ENCODE measurements around the gene TSPAN10. TPM values are rescaled to one million over a fixed set of nuclear protein-coding genes. Genes with fewer than 3 reads are reported as not detected.
A peak's percentile ranks its signal among the peaks of the same experiment; 100 is the strongest.

The TSPAN10 gene
- total and polyA plus RNA-seq, 4 donors, result 0.69 to 1.6 (median 1.3) TPM

DNA sequence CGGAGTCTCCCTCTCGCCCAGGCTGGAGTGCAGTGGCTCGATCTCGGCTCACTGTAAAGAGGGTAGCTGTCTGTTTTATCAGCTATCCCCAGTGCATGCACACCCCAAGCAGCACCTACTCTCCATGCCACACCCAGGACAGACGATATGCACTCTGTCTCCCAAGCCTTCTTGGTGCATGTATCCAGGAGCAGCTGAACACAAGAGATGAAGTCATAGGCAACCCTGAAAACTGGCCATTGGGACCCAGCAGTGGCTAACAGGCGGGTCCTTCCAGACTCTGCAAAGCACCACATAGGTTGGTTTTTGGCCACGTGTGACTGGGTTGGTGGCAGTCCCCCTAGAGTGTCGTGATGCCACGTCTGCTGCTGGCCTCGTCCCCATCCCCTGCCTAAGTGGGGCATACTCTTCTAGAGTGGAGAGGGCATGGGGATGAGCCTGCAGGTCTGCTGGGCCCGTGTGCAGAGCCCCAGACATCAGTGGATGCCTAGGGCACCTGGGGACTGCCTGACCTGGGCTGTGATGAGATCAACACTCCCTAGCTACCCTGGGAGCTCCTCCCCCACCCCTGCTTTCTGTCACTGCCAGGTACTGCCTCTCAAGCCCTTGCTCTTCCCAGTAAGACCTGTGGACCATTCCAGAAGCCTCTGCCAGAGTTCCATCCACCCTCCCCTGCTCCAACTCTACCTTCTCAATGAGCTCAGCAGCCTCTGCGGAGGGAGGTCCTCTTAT, 10.0 kb downstream of the TSPAN10 start:
- H3K4me1 ChIP-seq (ENCODE audit: control insufficient read depth, insufficient read depth, low read length), result peaks cover 2% of the 10 kb centered on the region
- H3K36me3 ChIP-seq (ENCODE audit: control insufficient read depth, insufficient read depth, low read length), result peaks cover 19% of the 10 kb centered on the region
- H3K4me3 ChIP-seq (ENCODE audit: low read depth, low read length), result no peak overlapping the region
- H3K27me3 ChIP-seq (ENCODE audit: control insufficient read depth, insufficient read depth, low read length), result peaks cover 37% of the 10 kb centered on the region
- DNase-seq (ENCODE audit: low read depth in 4 of 6, low spot score in 6 of 6), result no peak
- WGBS (ENCODE audit: insufficient coverage), result 67% methylated on average over 9 of the region's 12 CpGs
- H3K27ac ChIP-seq (ENCODE audit: low read depth, low read length), result no peak overlapping the region
- peaks cover 3% of the 10 kb centered on the region for H3K9me3 ChIP-seq (ENCODE audit: control insufficient read depth, insufficient read depth, low read length)

DNA sequence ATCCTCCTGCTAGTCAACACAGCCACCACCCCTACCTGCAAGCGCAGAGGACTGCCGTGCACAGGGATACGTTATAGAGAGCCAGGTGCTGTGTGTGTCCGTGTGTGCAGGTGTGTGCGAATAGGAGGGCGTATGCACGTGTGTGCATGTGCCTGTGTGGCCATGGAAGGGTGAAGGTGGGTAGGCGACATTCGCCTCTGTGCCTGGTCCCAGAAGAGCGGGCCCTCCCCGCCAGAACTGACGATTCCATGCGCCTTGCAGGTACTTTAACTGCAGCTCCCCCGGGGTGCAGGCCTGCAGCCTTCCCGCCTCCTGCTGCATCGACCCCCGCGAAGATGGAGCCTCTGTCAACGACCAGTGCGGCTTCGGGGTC, 10.6 kb downstream of the TSPAN10 start:
- Histone ChIP-seq H3K4me1 (ENCODE audit: control insufficient read depth, insufficient read depth, low read length) (peaks cover 2% of the 10 kb centered on the region), H3K36me3 (ENCODE audit: control insufficient read depth, insufficient read depth, low read length) (peaks cover 14% of the 10 kb centered on the region), H3K9me3 (ENCODE audit: control insufficient read depth, insufficient read depth, low read length) (peaks cover 3% of the 10 kb centered on the region), H3K27ac (ENCODE audit: low read depth, low read length) (no peak overlapping the region), H3K27me3 (ENCODE audit: control insufficient read depth, insufficient read depth, low read length) (peaks cover 37% of the 10 kb centered on the region), H3K4me3 (ENCODE audit: low read depth, low read length) (no peak overlapping the region)
- no peak for DNase-seq (ENCODE audit: low read depth in 4 of 6, low spot score in 6 of 6)
- WGBS (ENCODE audit: insufficient coverage), result 25% methylated on average over 21 of the region's 21 CpGs

DNA sequence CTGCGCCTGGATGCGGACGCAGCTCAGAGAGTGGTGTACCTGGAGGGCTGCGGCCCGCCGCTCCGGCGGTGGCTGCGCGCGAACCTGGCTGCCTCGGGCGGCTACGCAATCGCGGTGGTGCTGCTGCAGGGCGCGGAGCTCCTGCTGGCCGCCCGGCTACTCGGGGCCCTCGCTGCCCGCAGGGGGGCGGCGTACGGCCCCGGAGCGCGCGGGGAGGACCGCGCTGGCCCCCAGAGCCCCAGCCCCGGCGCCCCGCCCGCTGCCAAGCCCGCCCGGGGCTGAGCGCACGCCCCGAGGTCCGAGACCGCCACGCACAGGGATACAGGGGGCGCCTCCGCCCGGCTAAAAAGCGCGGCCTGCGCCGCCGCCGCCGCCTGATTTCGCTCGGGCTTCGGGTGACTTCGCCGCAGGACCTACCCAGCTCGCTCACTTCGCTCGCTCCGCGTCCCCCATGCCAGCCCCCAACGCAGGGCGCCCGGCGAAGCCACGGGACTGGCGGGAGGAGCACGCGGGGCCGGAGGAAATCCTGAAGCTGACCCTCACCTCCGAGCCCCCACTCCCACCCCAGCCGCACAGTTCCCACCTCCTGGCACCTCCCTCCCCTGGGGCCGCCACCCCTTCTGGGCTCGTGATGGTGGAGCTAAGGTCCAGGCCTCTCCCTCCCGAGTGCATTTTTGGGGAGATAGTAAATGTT, 11.2 kb downstream of the TSPAN10 start:
- peaks cover 41% of the 10 kb centered on the region for H3K27me3 ChIP-seq (ENCODE audit: control insufficient read depth, insufficient read depth, low read length)
- H3K4me1 ChIP-seq (ENCODE audit: control insufficient read depth, insufficient read depth, low read length), result peaks cover 4% of the 10 kb centered on the region
- WGBS (ENCODE audit: insufficient coverage), result 2% methylated on average over 71 of the region's 78 CpGs
- peaks cover 14% of the 10 kb centered on the region for H3K36me3 ChIP-seq (ENCODE audit: control insufficient read depth, insufficient read depth, low read length)
- H3K27ac ChIP-seq (ENCODE audit: low read depth, low read length), result no peak overlapping the region
- H3K4me3 ChIP-seq (ENCODE audit: low read depth, low read length), result no peak overlapping the region
- peaks cover 3% of the 10 kb centered on the region for H3K9me3 ChIP-seq (ENCODE audit: control insufficient read depth, insufficient read depth, low read length)
- peak in 1 of 6 donors; percentile 1 for DNase-seq (ENCODE audit: low read depth in 4 of 6, low spot score in 6 of 6)

DNA sequence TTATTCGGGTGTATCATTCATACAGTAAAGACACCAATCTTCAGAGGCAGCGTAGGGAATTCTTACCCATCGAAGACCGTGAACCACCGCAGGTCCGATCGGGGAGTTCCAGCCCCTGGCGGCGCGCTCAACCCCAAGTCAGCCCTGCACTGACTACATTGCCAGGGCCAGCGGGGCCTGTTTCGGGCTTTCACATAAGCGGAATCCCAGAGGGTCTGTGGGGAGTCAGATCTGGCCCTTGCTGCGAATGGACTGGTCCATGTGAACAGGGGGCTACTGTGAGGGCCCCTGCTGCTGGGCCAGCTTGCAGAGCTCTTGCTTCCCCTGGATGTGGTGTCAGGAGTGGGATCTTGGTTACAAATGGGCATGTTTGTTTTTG, 11.7 kb downstream of the TSPAN10 start:
- peaks cover 45% of the 10 kb centered on the region for H3K27me3 ChIP-seq (ENCODE audit: control insufficient read depth, insufficient read depth, low read length)
- no peak overlapping the region for H3K4me3 ChIP-seq (ENCODE audit: low read depth, low read length)
- H3K27ac ChIP-seq (ENCODE audit: low read depth, low read length), result no peak overlapping the region
- 70% methylated on average over 8 of the region's 14 CpGs for WGBS (ENCODE audit: insufficient coverage)
- DNase-seq (ENCODE audit: low read depth in 4 of 6, low spot score in 6 of 6), result no peak
- H3K4me1 ChIP-seq (ENCODE audit: control insufficient read depth, insufficient read depth, low read length), result peaks cover 8% of the 10 kb centered on the region
- peaks cover 3% of the 10 kb centered on the region for H3K9me3 ChIP-seq (ENCODE audit: control insufficient read depth, insufficient read depth, low read length)
- H3K36me3 ChIP-seq (ENCODE audit: control insufficient read depth, insufficient read depth, low read length), result peaks cover 14% of the 10 kb centered on the region

DNA sequence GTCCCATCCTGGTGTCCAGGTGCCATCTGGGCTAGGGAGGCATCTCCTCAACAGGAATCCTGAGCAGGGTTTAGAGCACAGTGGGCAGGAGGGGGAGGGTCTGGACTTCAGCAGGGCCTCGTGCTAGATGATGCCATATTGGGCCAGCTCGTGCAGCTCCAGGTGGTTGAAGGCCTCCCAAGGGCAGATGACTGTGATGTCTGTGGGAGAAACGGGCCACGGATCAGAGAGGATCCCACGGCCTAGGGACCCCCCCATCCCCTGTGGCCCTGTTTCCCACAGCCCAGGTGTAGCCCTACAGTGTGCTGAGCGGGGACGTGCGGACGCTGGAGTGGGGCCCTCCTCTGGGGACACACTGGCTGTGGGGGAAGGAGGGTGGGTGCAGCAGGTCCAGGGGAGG, 14.0 kb downstream of the TSPAN10 start:
- Histone ChIP-seq H3K36me3 (ENCODE audit: control insufficient read depth, insufficient read depth, low read length) (peaks cover 2% of the 10 kb centered on the region), H3K9me3 (ENCODE audit: control insufficient read depth, insufficient read depth, low read length) (peaks cover 3% of the 10 kb centered on the region), H3K27me3 (ENCODE audit: control insufficient read depth, insufficient read depth, low read length) (peaks cover 47% of the 10 kb centered on the region), H3K4me3 (ENCODE audit: low read depth, low read length) (no peak overlapping the region), H3K4me1 (ENCODE audit: control insufficient read depth, insufficient read depth, low read length) (peaks cover 8% of the 10 kb centered on the region), H3K27ac (ENCODE audit: low read depth, low read length) (no peak overlapping the region)
- no peak for DNase-seq (ENCODE audit: low read depth in 4 of 6, low spot score in 6 of 6)
- WGBS (ENCODE audit: insufficient coverage), result 62% methylated on average over 3 of the region's 9 CpGs

DNA sequence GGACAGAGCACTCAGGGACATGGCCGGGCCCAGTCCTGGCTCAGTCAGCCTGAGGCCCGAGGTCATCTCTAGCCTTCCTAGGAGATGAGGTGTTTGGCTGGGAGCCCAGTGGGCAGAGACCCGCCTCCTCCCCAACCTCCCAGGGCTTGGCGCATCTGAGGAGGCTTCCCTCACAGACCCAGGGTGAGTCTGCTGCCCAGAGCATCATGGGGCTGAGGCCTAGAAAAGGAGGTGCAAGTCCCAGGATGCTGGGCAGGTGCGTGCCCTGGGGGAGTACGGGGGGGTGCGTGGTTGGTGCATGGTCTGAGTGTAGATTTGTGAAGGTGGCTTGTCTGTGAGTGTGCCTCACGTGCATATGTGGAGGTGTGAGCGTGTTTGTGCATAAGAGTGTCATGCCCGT, 14.7 kb downstream of the TSPAN10 start:
- H3K27ac ChIP-seq (ENCODE audit: low read depth, low read length), result no peak overlapping the region
- H3K9me3 ChIP-seq (ENCODE audit: control insufficient read depth, insufficient read depth, low read length), result peaks cover 3% of the 10 kb centered on the region
- 82% methylated on average over 8 of the region's 10 CpGs for WGBS (ENCODE audit: insufficient coverage)
- no peak overlapping the region for H3K4me3 ChIP-seq (ENCODE audit: low read depth, low read length)
- H3K4me1 ChIP-seq (ENCODE audit: control insufficient read depth, insufficient read depth, low read length), result peaks cover 8% of the 10 kb centered on the region
- DNase-seq (ENCODE audit: low read depth in 4 of 6, low spot score in 6 of 6), result no peak
- peaks cover 47% of the 10 kb centered on the region for H3K27me3 ChIP-seq (ENCODE audit: control insufficient read depth, insufficient read depth, low read length)
- peaks cover 2% of the 10 kb centered on the region for H3K36me3 ChIP-seq (ENCODE audit: control insufficient read depth, insufficient read depth, low read length)

DNA sequence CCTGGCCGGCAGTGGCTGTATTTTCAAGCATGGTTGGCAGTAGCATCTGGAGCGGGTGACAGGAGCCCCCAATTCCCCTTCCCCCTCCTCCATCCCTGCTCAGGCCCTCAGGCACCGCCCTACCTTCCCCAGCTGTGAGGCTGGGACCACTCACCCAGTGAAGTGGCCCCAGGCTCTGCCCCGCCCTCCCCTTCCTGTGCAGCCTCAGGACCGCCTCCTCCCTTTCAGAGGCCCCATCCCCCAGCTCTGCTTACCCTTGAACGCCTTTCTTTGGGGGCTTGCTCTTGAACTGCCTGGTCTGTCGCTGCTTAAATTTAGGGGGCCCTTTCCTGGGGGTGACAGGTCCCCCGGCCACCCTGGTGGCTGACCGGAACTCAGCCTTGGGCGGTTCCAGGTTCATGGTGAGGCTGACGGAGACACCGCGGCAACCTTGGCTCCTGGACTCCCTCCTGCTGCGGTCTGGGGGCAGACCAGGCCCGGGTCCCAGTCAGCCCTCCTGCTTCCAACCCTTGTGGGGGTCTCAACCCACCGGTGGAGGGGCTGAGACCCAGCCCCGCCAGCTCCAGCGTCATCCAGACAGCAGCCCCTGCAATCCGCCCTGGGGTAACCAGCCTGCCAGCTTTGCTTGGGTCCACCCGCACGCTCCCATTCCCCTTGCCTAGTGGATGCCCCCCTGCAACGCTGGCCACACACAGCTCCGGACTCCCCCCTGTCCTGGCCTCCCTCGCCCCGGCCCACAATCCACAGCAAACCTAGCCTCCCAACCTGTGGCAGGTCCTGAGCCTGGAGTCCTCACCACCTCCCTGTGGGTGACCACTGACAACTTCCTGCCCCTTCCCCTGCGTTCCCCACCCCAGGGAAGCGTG, 16.1 kb downstream of the TSPAN10 start:
- Histone ChIP-seq H3K4me3 (ENCODE audit: low read depth, low read length) (no peak overlapping the region), H3K27ac (ENCODE audit: low read depth, low read length) (no peak overlapping the region), H3K27me3 (ENCODE audit: control insufficient read depth, insufficient read depth, low read length) (peaks cover 37% of the 10 kb centered on the region), H3K9me3 (ENCODE audit: control insufficient read depth, insufficient read depth, low read length) (peaks cover 3% of the 10 kb centered on the region), H3K36me3 (ENCODE audit: control insufficient read depth, insufficient read depth, low read length) (peaks cover 2% of the 10 kb centered on the region), H3K4me1 (ENCODE audit: control insufficient read depth, insufficient read depth, low read length) (peaks cover 8% of the 10 kb centered on the region)
- no peak for DNase-seq (ENCODE audit: low read depth in 4 of 6, low spot score in 6 of 6)
- 20% methylated on average over 25 of the region's 27 CpGs for WGBS (ENCODE audit: insufficient coverage)

DNA sequence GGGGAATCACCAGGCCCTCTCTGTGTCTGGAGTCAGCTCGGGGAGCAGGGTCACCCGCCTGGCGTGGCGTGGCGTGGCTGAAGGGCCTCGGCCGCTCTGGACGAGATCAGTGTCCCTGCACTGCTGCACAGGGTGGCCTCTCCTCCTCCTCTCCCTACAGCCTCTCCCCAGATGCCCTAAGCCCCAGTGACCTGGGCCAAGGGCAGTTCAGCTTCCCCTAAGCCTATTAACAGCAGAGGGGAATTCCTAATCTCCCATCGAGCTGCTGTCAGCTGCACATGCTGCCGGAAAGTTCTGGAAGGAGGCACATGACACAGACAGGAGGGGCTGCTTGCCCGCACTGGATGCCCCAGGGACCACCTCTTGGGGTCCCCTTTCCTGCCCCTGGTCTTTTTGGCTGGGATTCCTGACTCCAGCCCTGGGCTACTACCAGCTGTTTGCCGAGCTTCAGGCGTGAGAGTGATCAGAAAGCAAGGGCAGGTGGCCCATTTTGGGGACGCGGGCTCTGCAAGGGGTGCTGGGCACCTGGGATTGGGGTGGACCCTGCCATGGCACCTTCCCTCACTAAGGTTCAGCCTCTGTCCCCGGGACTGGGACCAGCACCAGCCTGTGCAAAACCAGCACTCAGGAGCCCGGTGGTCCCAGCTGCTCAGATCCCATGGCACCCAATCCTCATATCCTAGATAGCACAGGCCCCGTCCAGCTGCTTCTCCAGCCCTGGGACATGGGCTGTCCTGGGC, 18.6 kb downstream of the TSPAN10 start:
- Histone ChIP-seq H3K36me3 (ENCODE audit: control insufficient read depth, insufficient read depth, low read length) (peaks cover 2% of the 10 kb centered on the region), H3K27me3 (ENCODE audit: control insufficient read depth, insufficient read depth, low read length) (peaks cover 16% of the 10 kb centered on the region), H3K4me1 (ENCODE audit: control insufficient read depth, insufficient read depth, low read length) (peaks cover 6% of the 10 kb centered on the region), H3K27ac (ENCODE audit: low read depth, low read length) (no peak overlapping the region), H3K4me3 (ENCODE audit: low read depth, low read length) (no peak overlapping the region), H3K9me3 (ENCODE audit: control insufficient read depth, insufficient read depth, low read length) (no peaks in the 10 kb centered on the region)
- DNase-seq (ENCODE audit: low read depth in 4 of 6, low spot score in 6 of 6), result no peak
- WGBS (ENCODE audit: insufficient coverage), result 84% methylated on average over 18 of the region's 18 CpGs

DNA sequence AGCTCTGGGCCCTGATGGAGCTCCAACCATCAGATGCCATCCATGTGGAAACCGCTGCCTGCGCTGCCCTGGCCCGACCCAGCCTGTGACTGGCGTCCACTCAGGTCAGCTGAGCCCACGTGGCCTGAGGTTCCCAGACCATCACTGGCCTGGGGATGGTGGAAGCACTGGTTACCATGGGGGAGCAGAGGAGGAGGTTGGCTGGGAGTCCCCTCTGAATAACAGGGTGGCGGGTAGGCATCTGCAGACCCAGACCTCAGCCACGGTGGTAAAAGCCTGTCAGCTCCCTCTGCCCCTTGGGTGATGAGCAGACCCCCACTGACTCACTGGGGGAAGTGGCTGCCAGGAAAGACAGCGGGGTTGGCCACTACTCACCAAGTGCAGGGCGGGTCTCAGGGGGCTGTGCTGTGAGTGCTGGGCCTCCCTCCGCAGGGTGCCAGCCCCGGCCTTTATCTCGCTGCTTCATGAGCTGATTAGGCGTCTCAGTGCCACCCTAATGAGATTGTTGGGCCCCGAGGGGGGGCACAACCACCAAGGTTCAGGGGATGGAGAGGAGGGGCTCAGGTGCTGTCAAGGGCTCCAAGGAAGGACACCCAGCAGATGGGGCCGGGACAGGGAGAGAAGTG, 19.2 kb downstream of the TSPAN10 start, which contains the start of gene PDE6G:
PDE6G (minus strand) TSS at position 425 of the 626 bp plus-strand sequence. CDS start 3,237 bp downstream, outside the sequence.
- Histone ChIP-seq H3K4me1 (ENCODE audit: control insufficient read depth, insufficient read depth, low read length) (peaks cover 6% of the 10 kb centered on the region), H3K27ac (ENCODE audit: low read depth, low read length) (no peak within 1 kb of the TSS), H3K27me3 (ENCODE audit: control insufficient read depth, insufficient read depth, low read length) (peaks cover 12% of the 10 kb centered on the region), H3K9me3 (ENCODE audit: control insufficient read depth, insufficient read depth, low read length) (no peaks in the 10 kb centered on the region), H3K36me3 (ENCODE audit: control insufficient read depth, insufficient read depth, low read length) (peaks cover 2% of the 10 kb centered on the region), H3K4me3 (ENCODE audit: low read depth, low read length) (no peak within 1 kb of the TSS)
- no peak for DNase-seq (ENCODE audit: low read depth in 4 of 6, low spot score in 6 of 6)
- 79% methylated on average over 15 of the region's 15 CpGs for WGBS (ENCODE audit: insufficient coverage)
